Measurements from ENCODE around the gene TP53. TPM values are rescaled to one million over a fixed set of nuclear protein-coding genes. Genes with fewer than 3 reads are reported as not detected.

Gene TP53
- total and polyA plus RNA-seq, 10 of the 15 experiments (the other 5 are each of a cell fraction or from before 2014, with no cell fraction given), result 35.6 to 162 (median 75.9) TPM

GRCh38 chr17:7686222-7687071 lies 843 bp downstream of the TP53 start (continued):
- peak; percentile 6; the same call in 1 of the 2 replicates for TF ChIP-seq NR2C1 (IDR thresholded peaks at IDR 0.05)
- TF ChIP-seq MAX (IDR thresholded peaks at IDR 0.05; ENCODE audit: low read depth, low read length), result no peak
- peak; percentile 72; the same call in 1 of the 2 replicates for TF ChIP-seq ZBTB40 (IDR thresholded peaks at IDR 0.05; ENCODE audit: borderline replicate concordance)
- TF ChIP-seq CBX5 (IDR thresholded peaks at IDR 0.05; ENCODE audit: low read depth), result no peak
- peak; percentile 75; the same call in 1 of the 2 replicates for TF ChIP-seq STAT1 (conservative IDR thresholded peaks at IDR 0.05)
- TF ChIP-seq TARDBP (IDR thresholded peaks at IDR 0.05; ENCODE audit: borderline replicate concordance), result no peak
- no peak for TF ChIP-seq CEBPZ (IDR thresholded peaks at IDR 0.05; ENCODE audit: low read depth, low read length)
- 0 out of 2 replicates have a peak, but pooled peaks have one; percentile 4 for TF ChIP-seq CHD2 (IDR thresholded peaks at IDR 0.05; ENCODE audit: borderline replicate concordance, low read depth, low read length)
- no peak for TF ChIP-seq ATF3 (IDR thresholded peaks at IDR 0.05; ENCODE audit: borderline replicate concordance, extremely low read depth, low read depth, low read length)
- peak; percentile 100 for TF ChIP-seq SKIL (IDR thresholded peaks at IDR 0.05; ENCODE audit: low read depth, poor library complexity, severe bottlenecking)
- peak; percentile 93 for TF ChIP-seq SMAD5 (IDR thresholded peaks at IDR 0.05; ENCODE audit: low read depth)
- no peak for TF ChIP-seq E2F8 (IDR thresholded peaks at IDR 0.05; ENCODE audit: low read depth, partially characterized antibody)
- TF ChIP-seq EGR1 (IDR thresholded peaks at IDR 0.05; ENCODE audit: borderline replicate concordance in 1 of 2, low read depth in 2 of 2, low read length in 2 of 2), result no peak
- peak; percentile 87 for TF ChIP-seq POLR2AphosphoS5 (IDR thresholded peaks at IDR 0.05; ENCODE audit: low read length)

Measured in GM12878 (cell line).